ENCODE data around the gene USP17L13. TPM values are rescaled to one million over a fixed set of nuclear protein-coding genes. Genes with fewer than 3 reads are reported as not detected.
"Not testable (repeated sequence)": the region's sequence is repeated elsewhere in the genome, so short reads cannot be mapped to it uniquely, and the experiment has no call there.

USP17L13 gene, protein sequence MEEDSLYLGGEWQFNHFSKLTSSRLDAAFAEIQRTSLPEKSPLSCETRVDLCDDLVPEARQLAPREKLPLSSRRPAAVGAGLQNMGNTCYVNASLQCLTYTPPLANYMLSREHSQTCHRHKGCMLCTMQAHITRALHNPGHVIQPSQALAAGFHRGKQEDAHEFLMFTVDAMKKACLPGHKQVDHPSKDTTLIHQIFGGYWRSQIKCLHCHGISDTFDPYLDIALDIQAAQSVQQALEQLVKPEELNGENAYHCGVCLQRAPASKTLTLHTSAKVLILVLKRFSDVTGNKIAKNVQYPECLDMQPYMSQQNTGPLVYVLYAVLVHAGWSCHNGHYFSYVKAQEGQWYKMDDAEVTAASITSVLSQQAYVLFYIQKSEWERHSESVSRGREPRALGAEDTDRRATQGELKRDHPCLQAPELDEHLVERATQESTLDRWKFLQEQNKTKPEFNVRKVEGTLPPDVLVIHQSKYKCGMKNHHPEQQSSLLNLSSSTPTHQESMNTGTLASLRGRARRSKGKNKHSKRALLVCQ
- not detected in 2 replicates for total RNA-seq (2014; rRNA removed; shearing (Covaris generic))

DNA sequence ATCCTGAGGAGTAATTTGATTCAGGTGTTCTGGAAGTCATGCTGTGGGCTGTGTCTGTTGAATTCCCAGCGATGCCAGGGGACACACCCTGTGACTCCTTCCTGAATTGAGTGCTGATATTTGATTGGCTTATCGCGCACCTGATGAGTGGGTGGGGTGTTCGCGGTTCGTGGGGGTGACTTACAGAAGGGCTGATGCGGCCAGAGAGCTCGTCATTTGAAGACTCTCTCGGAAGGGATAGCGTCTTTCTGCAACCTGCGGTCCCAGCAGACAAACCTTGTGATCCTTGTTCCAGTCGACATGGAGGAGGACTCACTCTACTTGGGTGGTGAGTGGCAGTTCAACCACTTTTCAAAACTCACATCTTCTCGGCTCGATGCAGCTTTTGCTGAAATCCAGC, at the start of gene USP17L13:
TSS of gene USP17L13 (plus strand) at position 301 of the 400 bp plus-strand sequence. CDS start at position 301, 0 bp downstream.
- DNase-seq (ENCODE audit: low read depth), result not testable (repeated sequence)

- DNase-seq (ENCODE audit: low read depth), result not testable (repeated sequence)
These were observed 14.3 kb upstream of the USP17L13 start, which contains the start of gene USP17L10 for GRCh38 chr4:9210357-9210756. USP17L10 (plus strand) TSS chr4:9210657; CDS start chr4:9210657, 0 bp downstream.

DNA sequence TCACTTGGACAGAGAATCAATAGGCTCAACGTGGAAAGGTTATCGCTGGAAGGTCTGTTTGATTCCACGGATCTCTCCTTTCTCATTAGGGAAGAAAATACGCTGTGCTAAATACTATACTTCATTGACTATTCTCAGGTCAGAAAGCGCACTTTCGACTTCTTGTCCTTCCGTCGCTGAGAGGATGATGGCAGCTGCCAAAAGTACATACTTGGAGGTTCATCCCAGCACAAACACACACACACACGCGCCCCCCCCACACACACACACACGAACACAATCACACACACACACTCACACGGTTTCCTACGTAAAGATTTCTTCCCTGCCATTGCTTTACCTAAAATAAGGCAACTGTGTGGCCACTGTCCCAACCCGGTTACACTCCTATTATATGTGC, 10.0 kb upstream of the USP17L13 start:
- DNase-seq (ENCODE audit: low read depth), result not testable (repeated sequence)

- DNase-seq (ENCODE audit: low read depth), result not testable (repeated sequence)
These were observed 9.6 kb upstream of the USP17L13 start, which contains the start of gene USP17L11 for GRCh38 chr4:9215105-9215504. USP17L11 (plus strand) TSS chr4:9215405; CDS start chr4:9215405, 0 bp downstream.

GRCh38 chr4:9219852-9220251, 4.8 kb upstream of the USP17L13 start, which contains the start of gene USP17L12:
USP17L12 (plus strand) TSS chr4:9220152; CDS start chr4:9220152, 0 bp downstream.
- not testable (repeated sequence) for DNase-seq (ENCODE audit: low read depth)

DNA sequence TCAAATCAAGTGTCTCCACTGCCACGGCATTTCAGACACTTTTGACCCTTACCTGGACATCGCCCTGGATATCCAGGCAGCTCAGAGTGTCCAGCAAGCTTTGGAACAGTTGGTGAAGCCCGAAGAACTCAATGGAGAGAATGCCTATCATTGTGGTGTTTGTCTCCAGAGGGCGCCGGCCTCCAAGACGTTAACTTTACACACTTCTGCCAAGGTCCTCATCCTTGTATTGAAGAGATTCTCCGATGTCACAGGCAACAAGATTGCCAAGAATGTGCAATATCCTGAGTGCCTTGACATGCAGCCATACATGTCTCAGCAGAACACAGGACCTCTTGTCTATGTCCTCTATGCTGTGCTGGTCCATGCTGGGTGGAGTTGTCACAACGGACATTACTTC, 5.6 kb downstream of the USP17L13 start:
- DNase-seq (ENCODE audit: low read depth), result not testable (repeated sequence)

DNA sequence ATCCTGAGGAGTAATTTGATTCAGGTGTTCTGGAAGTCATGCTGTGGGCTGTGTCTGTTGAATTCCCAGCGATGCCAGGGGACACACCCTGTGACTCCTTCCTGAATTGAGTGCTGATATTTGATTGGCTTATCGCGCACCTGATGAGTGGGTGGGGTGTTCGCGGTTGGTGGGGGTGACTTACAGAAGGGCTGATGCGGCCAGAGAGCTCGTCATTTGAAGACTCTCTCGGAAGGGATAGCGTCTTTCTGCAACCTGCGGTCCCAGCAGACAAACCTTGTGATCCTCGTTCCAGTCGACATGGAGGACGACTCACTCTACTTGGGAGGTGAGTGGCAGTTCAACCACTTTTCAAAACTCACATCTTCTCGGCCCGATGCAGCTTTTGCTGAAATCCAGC, 9.4 kb downstream of the USP17L13 start, which contains the start of gene USP17L15:
TSS of gene USP17L15 (plus strand) at position 301 of the 400 bp plus-strand sequence. CDS start at position 301, 0 bp downstream.
- not testable (repeated sequence) for DNase-seq (ENCODE audit: low read depth)

GRCh38 chr4:9238461-9238860, 13.8 kb downstream of the USP17L13 start:
- not testable (repeated sequence) for DNase-seq (ENCODE audit: low read depth)

- not testable (repeated sequence) for DNase-seq (ENCODE audit: low read depth)
These were observed 18.9 kb downstream of the USP17L13 start, which contains the start of gene USP17L17 for GRCh38 chr4:9243579-9243978. USP17L17 (plus strand) TSS chr4:9243879; CDS start chr4:9243879, 0 bp downstream.

GRCh38 chr4:9247953-9248680, 23.4 kb downstream of the USP17L13 start, which contains the start of gene USP17L18:
USP17L18 (plus strand) TSS chr4:9248630; CDS start chr4:9248630, 0 bp downstream.
- not testable (repeated sequence) for DNase-seq (ENCODE audit: low read depth)

GRCh38 chr4:9253078-9253477, 28.4 kb downstream of the USP17L13 start, which contains the start of gene USP17L19:
USP17L19 (plus strand) TSS chr4:9253378; CDS start chr4:9253378, 0 bp downstream.
- DNase-seq (ENCODE audit: low read depth), result not testable (repeated sequence)

DNA sequence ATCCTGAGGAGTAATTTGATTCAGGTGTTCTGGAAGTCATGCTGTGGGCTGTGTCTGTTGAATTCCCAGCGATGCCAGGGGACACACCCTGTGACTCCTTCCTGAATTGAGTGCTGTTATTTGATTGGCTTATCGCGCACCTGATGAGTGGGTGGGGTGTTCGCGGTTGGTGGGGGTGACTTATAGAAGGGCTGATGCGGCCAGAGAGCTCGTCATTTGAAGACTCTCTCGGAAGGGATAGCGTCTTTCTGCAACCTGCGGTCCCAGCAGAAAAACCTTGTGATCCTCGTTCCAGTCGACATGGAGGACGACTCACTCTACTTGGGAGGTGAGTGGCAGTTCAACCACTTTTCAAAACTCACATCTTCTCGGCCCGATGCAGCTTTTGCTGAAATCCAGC, 33.1 kb downstream of the USP17L13 start, which contains the start of gene USP17L20:
TSS of gene USP17L20 (plus strand) at position 301 of the 400 bp plus-strand sequence. CDS start at position 301, 0 bp downstream.
- DNase-seq (ENCODE audit: low read depth), result not testable (repeated sequence)

GRCh38 chr4:9262572-9262971, 37.9 kb downstream of the USP17L13 start, which contains the start of gene USP17L21:
USP17L21 (plus strand) TSS chr4:9262872; CDS start chr4:9262872, 0 bp downstream.
- DNase-seq (ENCODE audit: low read depth), result not testable (repeated sequence)

DNA sequence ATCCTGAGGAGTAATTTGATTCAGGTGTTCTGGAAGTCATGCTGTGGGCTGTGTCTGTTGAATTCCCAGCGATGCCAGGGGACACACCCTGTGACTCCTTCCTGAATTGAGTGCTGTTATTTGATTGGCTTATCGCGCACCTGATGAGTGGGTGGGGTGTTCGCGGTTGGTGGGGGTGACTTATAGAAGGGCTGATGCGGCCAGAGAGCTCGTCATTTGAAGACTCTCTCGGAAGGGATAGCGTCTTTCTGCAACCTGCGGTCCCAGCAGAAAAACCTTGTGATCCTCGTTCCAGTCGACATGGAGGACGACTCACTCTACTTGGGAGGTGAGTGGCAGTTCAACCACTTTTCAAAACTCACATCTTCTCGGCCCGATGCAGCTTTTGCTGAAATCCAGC, 42.6 kb downstream of the USP17L13 start, which contains the start of gene USP17L22:
TSS of gene USP17L22 (plus strand) at position 301 of the 400 bp plus-strand sequence. CDS start at position 301, 0 bp downstream.
- not testable (repeated sequence) for DNase-seq (ENCODE audit: low read depth)

GRCh38 chr4:9271719-9272118, 47.0 kb downstream of the USP17L13 start:
- DNase-seq (ENCODE audit: low read depth), result not testable (repeated sequence)

Other genes starting within 250 kb of the USP17L13 start
- not detected in 2 replicates for gene FAM90A26, start 54.5 kb upstream of the USP17L13 start, total RNA-seq (2014; rRNA removed; shearing (Covaris generic))
- gene USP17L10, start 14.2 kb upstream of the USP17L13 start, total RNA-seq (2014; rRNA removed; shearing (Covaris generic)), result not detected in 2 replicates
- gene USP17L11, start 9.5 kb upstream of the USP17L13 start, total RNA-seq (2014; rRNA removed; shearing (Covaris generic)), result not detected in 2 replicates
- not detected in 2 replicates for gene USP17L12, start 4.7 kb upstream of the USP17L13 start, total RNA-seq (2014; rRNA removed; shearing (Covaris generic))
- not detected in 2 replicates for gene USP17L15, start 9.5 kb downstream of the USP17L13 start, total RNA-seq (2014; rRNA removed; shearing (Covaris generic))
- gene USP17L17, start 19.0 kb downstream of the USP17L13 start, total RNA-seq (2014; rRNA removed; shearing (Covaris generic)), result not detected in 2 replicates
- gene USP17L18, start 23.7 kb downstream of the USP17L13 start, total RNA-seq (2014; rRNA removed; shearing (Covaris generic)), result not detected in 2 replicates
- gene USP17L19, start 28.5 kb downstream of the USP17L13 start, total RNA-seq (2014; rRNA removed; shearing (Covaris generic)), result not detected in 2 replicates
- gene USP17L20, start 33.2 kb downstream of the USP17L13 start, total RNA-seq (2014; rRNA removed; shearing (Covaris generic)), result not detected in 2 replicates
- gene USP17L21, start 38.0 kb downstream of the USP17L13 start, total RNA-seq (2014; rRNA removed; shearing (Covaris generic)), result not detected in 2 replicates
- gene USP17L22, start 42.7 kb downstream of the USP17L13 start, total RNA-seq (2014; rRNA removed; shearing (Covaris generic)), result not detected in 2 replicates
- gene USP17L24, start 100.3 kb downstream of the USP17L13 start, total RNA-seq (2014; rRNA removed; shearing (Covaris generic)), result not detected in 2 replicates
- not detected in 2 replicates for gene USP17L25, start 105.0 kb downstream of the USP17L13 start, total RNA-seq (2014; rRNA removed; shearing (Covaris generic))
- not detected in 2 replicates for gene USP17L26, start 109.8 kb downstream of the USP17L13 start, total RNA-seq (2014; rRNA removed; shearing (Covaris generic))
- not detected in 2 replicates for gene USP17L5, start 114.5 kb downstream of the USP17L13 start, total RNA-seq (2014; rRNA removed; shearing (Covaris generic))
- gene USP17L27, start 119.3 kb downstream of the USP17L13 start, total RNA-seq (2014; rRNA removed; shearing (Covaris generic)), result not detected in 2 replicates
- gene USP17L28, start 124.0 kb downstream of the USP17L13 start, total RNA-seq (2014; rRNA removed; shearing (Covaris generic)), result not detected in 2 replicates
- not detected in 2 replicates for gene USP17L29, start 128.7 kb downstream of the USP17L13 start, total RNA-seq (2014; rRNA removed; shearing (Covaris generic))
- gene USP17L30, start 138.2 kb downstream of the USP17L13 start, total RNA-seq (2014; rRNA removed; shearing (Covaris generic)), result not detected in 2 replicates
- not detected in 2 replicates for gene DEFB131A, start 219.5 kb downstream of the USP17L13 start, total RNA-seq (2014; rRNA removed; shearing (Covaris generic))